Bronchial epithelial cell (primary cell): ENCODE data around the gene IGSF8. TPM values are rescaled to one million over a fixed set of nuclear protein-coding genes. Genes with fewer than 3 reads are reported as not detected.
A peak's percentile ranks its signal among the peaks of the same experiment; 100 is the strongest.

ENCODE experiments used
- DNase-seq: peaks from one replicate; pipeline ENCODE4 v3.0.0-alpha.2; 2010; ENCODE audit warnings: low read depth
- FAIRE-seq: peaks from 2 replicates; lab custom pipeline; 2011; peaks lifted over from hg19 to GRCh38; lab: Jason Lieb, UNC
- H3K27me3 ChIP-seq: 2 replicates; pipeline ENCODE4 v1.5.1; 2011; ENCODE audit warnings: low read length; ENCODE audit not compliant: control insufficient read depth, insufficient read depth
- H3K36me3 ChIP-seq: 2 replicates; pipeline ENCODE4 v1.5.1; 2011; ENCODE audit warnings: low read length; ENCODE audit not compliant: control insufficient read depth, insufficient read depth
- H3K4me3 ChIP-seq: 2 replicates; pipeline ENCODE4 v1.5.1; 2011; ENCODE audit warnings: mild to moderate bottlenecking, low read depth, low read length, control low read depth
- total RNA-seq: library from RNA; depleted of rRNA; stranded (reverse); fragments of >200 nt; gene quantifications from 2 replicates; pipeline ENCODE4 v1.2.1, GENCODE V29; 2014
- TF ChIP-seq, protein P1 (sequence below): IDR thresholded peaks from 2 replicates; pipeline ENCODE4 v1.5.1; 2011; ENCODE audit warnings: mild to moderate bottlenecking, moderate library complexity, low read length, control low read depth, inconsistent platforms; ENCODE audit not compliant: insufficient read depth, severe bottlenecking

The IGSF8 gene
- total RNA-seq, 1 donor from 2014 or later, result 42.6 TPM

DNA sequence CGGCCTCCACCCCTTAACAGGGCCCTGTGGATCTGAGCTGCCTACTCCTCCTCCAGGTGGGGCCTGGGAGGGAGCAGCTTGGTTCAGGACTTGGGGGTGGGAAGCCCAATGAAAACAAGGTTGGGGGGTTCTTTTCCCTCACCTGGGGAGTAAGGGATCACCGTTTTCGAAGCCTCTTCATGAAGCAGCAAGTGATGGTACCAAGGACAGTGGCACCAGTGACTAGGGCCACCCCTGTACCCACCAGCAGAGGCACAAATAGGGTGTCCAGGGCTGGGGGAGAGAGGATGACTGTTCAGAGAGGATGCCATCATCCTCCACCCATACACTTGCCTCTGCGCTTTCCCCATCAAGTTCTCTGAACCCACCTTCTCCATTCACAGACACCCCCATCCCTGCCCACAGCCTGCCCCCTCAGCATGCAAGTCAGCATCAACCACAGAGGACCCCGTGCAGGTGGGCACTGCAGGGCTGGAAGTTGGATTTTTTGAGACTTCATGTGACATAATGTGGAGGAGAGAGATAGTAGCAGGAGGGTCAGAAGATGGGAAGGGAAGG is 6.7 kb downstream of the IGSF8 start:
- no peak overlapping the region for H3K4me3 ChIP-seq
- H3K27me3 ChIP-seq, result no peaks in the 10 kb centered on the region
- DNase-seq (no peak), FAIRE-seq (peak; percentile 36)
- TF ChIP-seq, protein P1, sequence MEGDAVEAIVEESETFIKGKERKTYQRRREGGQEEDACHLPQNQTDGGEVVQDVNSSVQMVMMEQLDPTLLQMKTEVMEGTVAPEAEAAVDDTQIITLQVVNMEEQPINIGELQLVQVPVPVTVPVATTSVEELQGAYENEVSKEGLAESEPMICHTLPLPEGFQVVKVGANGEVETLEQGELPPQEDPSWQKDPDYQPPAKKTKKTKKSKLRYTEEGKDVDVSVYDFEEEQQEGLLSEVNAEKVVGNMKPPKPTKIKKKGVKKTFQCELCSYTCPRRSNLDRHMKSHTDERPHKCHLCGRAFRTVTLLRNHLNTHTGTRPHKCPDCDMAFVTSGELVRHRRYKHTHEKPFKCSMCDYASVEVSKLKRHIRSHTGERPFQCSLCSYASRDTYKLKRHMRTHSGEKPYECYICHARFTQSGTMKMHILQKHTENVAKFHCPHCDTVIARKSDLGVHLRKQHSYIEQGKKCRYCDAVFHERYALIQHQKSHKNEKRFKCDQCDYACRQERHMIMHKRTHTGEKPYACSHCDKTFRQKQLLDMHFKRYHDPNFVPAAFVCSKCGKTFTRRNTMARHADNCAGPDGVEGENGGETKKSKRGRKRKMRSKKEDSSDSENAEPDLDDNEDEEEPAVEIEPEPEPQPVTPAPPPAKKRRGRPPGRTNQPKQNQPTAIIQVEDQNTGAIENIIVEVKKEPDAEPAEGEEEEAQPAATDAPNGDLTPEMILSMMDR, result no peak
- H3K36me3 ChIP-seq, result peaks cover 15% of the 10 kb centered on the region

DNA sequence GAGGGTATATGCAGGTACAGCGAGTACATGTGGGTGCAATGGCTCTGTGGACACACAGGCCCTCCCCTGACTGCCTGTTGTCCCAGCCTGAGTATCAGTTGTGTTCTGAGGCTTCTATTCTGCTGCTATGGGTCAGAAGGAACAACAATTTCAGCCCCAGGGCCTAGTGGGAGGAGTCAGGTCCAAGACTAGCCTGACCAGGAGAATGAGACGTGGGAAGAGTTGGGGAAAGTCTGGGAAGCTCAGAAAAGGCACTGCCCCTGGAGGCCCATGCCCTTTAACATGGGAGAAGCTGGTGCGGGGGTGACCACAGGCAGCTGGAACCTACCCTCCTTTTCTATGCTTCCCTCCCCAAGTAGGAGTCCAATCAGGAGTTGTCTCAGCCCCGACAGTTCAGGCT is 7.7 kb downstream of the IGSF8 start:
- TF ChIP-seq, protein P1, result no peak
- FAIRE-seq (no peak), DNase-seq (no peak)
- H3K36me3 ChIP-seq, result peaks cover 15% of the 10 kb centered on the region
- no peaks in the 10 kb centered on the region for H3K27me3 ChIP-seq
- no peak overlapping the region for H3K4me3 ChIP-seq

DNA sequence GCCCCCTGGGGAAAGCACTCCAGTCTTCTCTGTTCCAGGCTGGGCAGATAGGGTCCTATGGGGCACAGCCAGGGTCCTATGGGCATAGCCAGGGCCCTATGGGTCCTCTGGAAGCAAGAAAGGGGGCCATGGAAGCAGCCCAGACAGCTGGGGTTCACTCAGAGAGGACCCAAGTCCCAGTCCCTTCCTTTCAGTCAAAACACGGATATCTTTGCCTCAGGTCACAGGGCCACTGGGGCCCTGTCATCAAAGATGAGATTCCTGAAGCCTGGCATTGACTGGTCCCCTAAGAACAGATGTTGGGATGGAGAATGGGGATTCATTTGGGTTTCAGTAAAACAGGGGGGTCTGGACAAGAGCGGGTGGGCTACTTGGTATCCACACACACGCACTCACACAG is 8.5 kb downstream of the IGSF8 start:
- H3K36me3 ChIP-seq, result peaks cover 15% of the 10 kb centered on the region
- no peaks in the 10 kb centered on the region for H3K27me3 ChIP-seq
- TF ChIP-seq, protein P1, result no peak
- DNase-seq, result no peak
- no peak for FAIRE-seq
- H3K4me3 ChIP-seq, result no peak overlapping the region

DNA sequence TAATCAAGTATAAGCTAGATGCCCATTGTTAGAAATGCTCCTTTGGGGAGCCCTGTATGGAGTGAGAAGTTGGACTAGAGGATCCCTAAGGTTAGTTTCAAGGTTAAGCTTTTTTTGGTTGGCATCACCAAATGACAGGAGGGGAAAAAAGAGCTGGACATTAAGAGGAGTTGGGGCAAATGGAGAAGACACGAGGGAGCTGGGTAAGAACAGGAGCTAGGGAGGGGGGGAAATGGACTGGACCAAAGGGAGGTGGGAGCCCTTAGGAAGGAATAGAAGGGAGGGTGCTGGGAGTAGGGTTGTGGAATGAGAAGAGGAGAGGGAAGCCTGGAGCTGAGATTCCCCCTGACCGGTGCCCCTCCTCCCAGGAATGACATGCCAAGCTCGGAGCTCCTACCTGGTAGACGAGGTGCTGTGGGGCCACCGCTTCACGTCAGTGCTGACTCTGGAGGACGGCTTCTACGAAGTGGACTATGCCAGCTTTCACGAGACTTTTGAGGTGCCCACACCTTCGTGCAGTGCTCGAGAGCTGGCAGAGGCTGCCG is 11.2 kb downstream of the IGSF8 start:
- DNase-seq, result no peak
- peaks cover 7% of the 10 kb centered on the region for H3K27me3 ChIP-seq
- no peak for FAIRE-seq
- H3K4me3 ChIP-seq, result no peak overlapping the region
- H3K36me3 ChIP-seq, result peaks cover 8% of the 10 kb centered on the region
- TF ChIP-seq, protein P1, result no peak

DNA sequence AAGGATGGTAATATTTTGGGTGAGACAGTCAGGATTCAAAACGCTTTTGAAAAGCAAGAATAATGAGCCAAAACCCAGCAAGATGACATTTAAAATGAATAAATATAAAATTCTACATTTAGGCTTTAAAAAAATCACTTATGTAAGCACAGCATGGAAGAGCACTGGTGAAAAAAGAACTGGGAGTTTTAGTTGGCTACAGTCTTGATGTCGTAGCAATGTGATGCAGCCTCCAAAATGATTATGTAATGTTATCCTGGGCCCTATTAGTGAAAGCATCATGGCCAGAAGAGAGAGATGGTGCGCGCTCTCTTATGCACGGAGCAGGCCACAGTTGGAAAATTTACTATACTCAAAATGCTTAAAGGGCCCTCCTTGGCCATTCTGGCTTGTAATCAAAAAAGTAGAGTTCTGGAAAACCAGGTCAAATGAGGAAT is 11.9 kb downstream of the IGSF8 start:
- DNase-seq (no peak), FAIRE-seq (no peak)
- Histone ChIP-seq H3K27me3 (peaks cover 14% of the 10 kb centered on the region), H3K36me3 (peaks cover 2% of the 10 kb centered on the region), H3K4me3 (no peak overlapping the region)
- TF ChIP-seq, protein P1, result no peak
